Activated CD4-positive, alpha-beta memory T cell treated with anti-CD3 and anti-CD28 coated beads, Interleukin-2, amount 10 ng/mL, durations not matched to agents 7 days and 5 days (primary cell): ENCODE data around the gene PSPH. TPM values are rescaled to one million over a fixed set of nuclear protein-coding genes. Genes with fewer than 3 reads are reported as not detected.
"Not testable (repeated sequence)": the region's sequence is repeated elsewhere in the genome, so short reads cannot be mapped to it uniquely, and the experiment has no call there.

ENCODE experiments used
- CTCF ChIA-PET: fragments of 350-600 bp; sonication (Branson Sonifier 250); formaldehyde crosslinking; loops from one replicate; lab custom pipeline; 2021; ENCODE audit warnings: antibody characterized with exemption, inconsistent platforms; lab: Charles Lee
- POLR2A ChIA-PET: fragments of 350-600 bp; sonication (Branson Sonifier 250); formaldehyde crosslinking; loops from one replicate; lab custom pipeline; 2021; ENCODE audit warnings: antibody characterized with exemption; lab: Charles Lee
- DNase-seq: peaks from one replicate; pipeline ENCODE4 v3.0.0-alpha.2; 2020
- H3K27ac Mint-ChIP-seq: one replicate; pipeline ENCODE4 v1.8.0; 2021; ENCODE audit warnings: mild to moderate bottlenecking, mixed read lengths
- H3K27me3 Mint-ChIP-seq: one replicate; pipeline ENCODE4 v1.8.0; 2021; ENCODE audit warnings: mixed read lengths
- H3K36me3 Mint-ChIP-seq: one replicate; pipeline ENCODE4 v1.8.0; 2021; ENCODE audit warnings: low read depth, mixed read lengths
- H3K4me1 Mint-ChIP-seq: one replicate; pipeline ENCODE4 v1.8.0; 2021; ENCODE audit warnings: mixed read lengths
- H3K4me3 Mint-ChIP-seq: one replicate; pipeline ENCODE4 v1.8.0; 2021; ENCODE audit warnings: mild to moderate bottlenecking, mixed read lengths
- H3K9me3 Mint-ChIP-seq: one replicate; pipeline ENCODE4 v1.8.0; 2021; ENCODE audit warnings: mixed read lengths
- total RNA-seq, 2 experiments: library from RNA; stranded (reverse); gene quantifications; one replicate each; pipeline ENCODE4 v1.2.3, GENCODE V29; 2021

The PSPH gene
- total RNA-seq, 2 experiments from 2014 or later = 12.0 to 13.7 TPM

GRCh38 chr7:56080726-56081435, 29.6 kb upstream of the PSPH start:
- H3K4me3 Mint-ChIP-seq, H3K9me3 Mint-ChIP-seq, POLR2A ChIA-PET, H3K4me1 Mint-ChIP-seq, DNase-seq, CTCF ChIA-PET, H3K27me3 Mint-ChIP-seq, H3K27ac Mint-ChIP-seq: not testable (repeated sequence)
- H3K36me3 Mint-ChIP-seq = peaks cover 30% of the 10 kb centered on the region

GRCh38 chr7:56079450-56080185, 28.4 kb upstream of the PSPH start:
- ChIA-PET POLR2A (no interaction called here), CTCF (no interaction called here)
- no peak for DNase-seq
- no peaks in the 10 kb centered on the region for H3K4me1 Mint-ChIP-seq
- no peaks in the 10 kb centered on the region for H3K9me3 Mint-ChIP-seq
- peaks cover 30% of the 10 kb centered on the region for H3K36me3 Mint-ChIP-seq
- H3K27me3 Mint-ChIP-seq = no peaks in the 10 kb centered on the region
- H3K27ac Mint-ChIP-seq = no peak overlapping the region
- no peak overlapping the region for H3K4me3 Mint-ChIP-seq

- POLR2A ChIA-PET = interaction anchor here (1.1 to 1.4 kb wide), 2 partner anchors 11 to 28 kb away, joined by 3 to 6 read pairs; partner anchors contain the start of gene CHCHD2
- no peak overlapping the region for H3K27ac Mint-ChIP-seq
- no peaks in the 10 kb centered on the region for H3K9me3 Mint-ChIP-seq
- peaks cover 2% of the 10 kb centered on the region for H3K4me1 Mint-ChIP-seq
- H3K4me3 Mint-ChIP-seq = no peak overlapping the region
- no peak for DNase-seq
- CTCF ChIA-PET = interaction anchor here (1.1 kb wide), 1 partner anchor 14 kb away, joined by 4 read pairs; the partner anchor contains the start of gene SUMF2
- no peaks in the 10 kb centered on the region for H3K27me3 Mint-ChIP-seq
- H3K36me3 Mint-ChIP-seq = peaks cover 35% of the 10 kb centered on the region
Observed at GRCh38 chr7:56078196-56078595, 27.0 kb upstream of the PSPH start.

GRCh38 chr7:56077681-56078080, 26.4 kb upstream of the PSPH start:
- no peaks in the 10 kb centered on the region for H3K27me3 Mint-ChIP-seq
- H3K9me3 Mint-ChIP-seq = no peaks in the 10 kb centered on the region
- H3K36me3 Mint-ChIP-seq = peaks cover 40% of the 10 kb centered on the region
- POLR2A ChIA-PET = interaction anchor here (0.9 to 1.4 kb wide), 3 partner anchors 11 to 28 kb away, joined by 3 to 6 read pairs (median 3); partner anchors contain the start of gene CHCHD2
- DNase-seq = no peak
- H3K4me1 Mint-ChIP-seq = peaks cover 2% of the 10 kb centered on the region
- CTCF ChIA-PET = interaction anchor here (1.1 kb wide), 1 partner anchor 13 kb away, joined by 4 read pairs; the partner anchor contains the start of gene SUMF2
- no peak overlapping the region for H3K27ac Mint-ChIP-seq
- no peak overlapping the region for H3K4me3 Mint-ChIP-seq

GRCh38 chr7:56074371-56074791, 23.1 kb upstream of the PSPH start:
- Mint-ChIP-seq H3K9me3 (no peaks in the 10 kb centered on the region), H3K27ac (no peak overlapping the region), H3K27me3 (no peaks in the 10 kb centered on the region), H3K4me1 (peaks cover 2% of the 10 kb centered on the region), H3K36me3 (peaks cover 32% of the 10 kb centered on the region), H3K4me3 (no peak overlapping the region)
- CTCF ChIA-PET = interaction anchor here (0.6 to 4.1 kb wide), 20 partner anchors 8 to 481 kb away, joined by 3 to 40 read pairs (median 4); partner anchors contain the start of genes CCT6A, CHCHD2, PSPH and SUMF2
- POLR2A ChIA-PET = interaction anchor here (1.0 to 4.1 kb wide), 4 partner anchors 12 to 433 kb away, joined by 3 to 16 read pairs (median 6); partner anchors contain the start of gene CHCHD2
- peak; percentile 71 for DNase-seq

GRCh38 chr7:56066376-56066775, 15.1 kb upstream of the PSPH start:
- ChIA-PET CTCF (interaction anchor here (0.8 to 1.8 kb wide), 2 partner anchors 8 to 102 kb away, joined by 3 to 6 read pairs; partner anchors contain the start of gene NIPSNAP2), POLR2A (interaction anchor here (1.0 to 3.1 kb wide), 3 partner anchors 11 to 40 kb away, joined by 3 to 40 read pairs (median 33); partner anchors contain the start of genes CCT6A, CHCHD2 and PSPH)
- Mint-ChIP-seq H3K36me3 (peaks cover 45% of the 10 kb centered on the region), H3K4me1 (peaks cover 31% of the 10 kb centered on the region)
- not testable (repeated sequence) for H3K27ac Mint-ChIP-seq, H3K9me3 Mint-ChIP-seq, DNase-seq, H3K4me3 Mint-ChIP-seq, H3K27me3 Mint-ChIP-seq

GRCh38 chr7:56063882-56064625, 12.8 kb upstream of the PSPH start, which contains the start of gene SUMF2:
SUMF2 (plus strand) TSS chr7:56064286; CDS start chr7:56064312, 26 bp downstream.
- Mint-ChIP-seq H3K9me3 (no peaks in the 10 kb centered on the region), H3K4me3 (peak within 1 kb of the TSS; percentile 87), H3K27me3 (no peaks in the 10 kb centered on the region), H3K27ac (peak within 1 kb of the TSS; percentile 82), H3K36me3 (peaks cover 56% of the 10 kb centered on the region), H3K4me1 (peaks cover 43% of the 10 kb centered on the region)
- ChIA-PET CTCF (interaction anchor here (0.6 to 2.2 kb wide), 8 partner anchors 10 to 63 kb away, joined by 3 to 33 read pairs (median 6); partner anchors contain the start of genes CCT6A, CHCHD2 and PSPH), POLR2A (interaction anchor here (0.6 to 3.1 kb wide), 16 partner anchors 8 to 1305 kb away, joined by 3 to 40 read pairs (median 4); partner anchors contain the start of genes CCT6A, CHCHD2, NIPSNAP2 and PSPH)
- peak; percentile 89 for DNase-seq

GRCh38 chr7:56063500-56063881, 12.2 kb upstream of the PSPH start:
- peaks cover 45% of the 10 kb centered on the region for H3K4me1 Mint-ChIP-seq
- peaks cover 59% of the 10 kb centered on the region for H3K36me3 Mint-ChIP-seq
- DNase-seq = no peak
- ChIA-PET POLR2A (interaction anchor here (0.6 to 3.1 kb wide), 8 partner anchors 10 to 97 kb away, joined by 3 to 40 read pairs (median 6); partner anchors contain the start of genes CCT6A, CHCHD2 and PSPH), CTCF (interaction anchor here (0.6 to 2.2 kb wide), 2 partner anchors 9 to 57 kb away, joined by 3 to 9 read pairs; no protein-coding TSS in a partner anchor)
- peak overlapping the region; percentile 82 for H3K27ac Mint-ChIP-seq
- H3K9me3 Mint-ChIP-seq = no peaks in the 10 kb centered on the region
- H3K4me3 Mint-ChIP-seq = peak overlapping the region; percentile 87
- no peaks in the 10 kb centered on the region for H3K27me3 Mint-ChIP-seq

- ChIA-PET CTCF (interaction anchor here (0.8 to 1.3 kb wide), 4 partner anchors 9 to 696 kb away, joined by 3 to 5 read pairs (median 3); partner anchors contain the start of genes CCT6A, NIPSNAP2 and PSPH), POLR2A (interaction anchor here (0.7 to 3.1 kb wide), 4 partner anchors 9 to 44 kb away, joined by 3 to 18 read pairs (median 6); partner anchors contain the start of genes CCT6A, CHCHD2 and PSPH)
- H3K27ac Mint-ChIP-seq = peak overlapping the region; percentile 76
- no peaks in the 10 kb centered on the region for H3K27me3 Mint-ChIP-seq
- peaks cover 65% of the 10 kb centered on the region for H3K36me3 Mint-ChIP-seq
- H3K4me1 Mint-ChIP-seq = peaks cover 52% of the 10 kb centered on the region
- no peak for DNase-seq
- H3K9me3 Mint-ChIP-seq = no peaks in the 10 kb centered on the region
- H3K4me3 Mint-ChIP-seq = no peak overlapping the region
Observed at GRCh38 chr7:56062382-56062781, 11.1 kb upstream of the PSPH start.

GRCh38 chr7:56053993-56054392, 2.7 kb upstream of the PSPH start:
- Mint-ChIP-seq H3K9me3 (no peaks in the 10 kb centered on the region), H3K27ac (no peak overlapping the region), H3K4me1 (peaks cover 60% of the 10 kb centered on the region), H3K4me3 (no peak overlapping the region), H3K36me3 (peaks cover 58% of the 10 kb centered on the region), H3K27me3 (no peaks in the 10 kb centered on the region)
- POLR2A ChIA-PET = interaction anchor here (0.9 to 3.5 kb wide), 5 partner anchors 9 to 89 kb away, joined by 3 to 16 read pairs (median 5); partner anchors contain the start of gene SUMF2
- no peak for DNase-seq
- CTCF ChIA-PET = interaction anchor here (0.8 to 1.4 kb wide), 5 partner anchors 8 to 52 kb away, joined by 3 to 9 read pairs (median 3); partner anchors contain the start of genes CHCHD2 and SUMF2

GRCh38 chr7:56053379-56053778, 2.1 kb upstream of the PSPH start:
- H3K27ac Mint-ChIP-seq = no peak overlapping the region
- no peaks in the 10 kb centered on the region for H3K27me3 Mint-ChIP-seq
- H3K36me3 Mint-ChIP-seq = peaks cover 52% of the 10 kb centered on the region
- POLR2A ChIA-PET = interaction anchor here (0.9 to 3.5 kb wide), 5 partner anchors 9 to 88 kb away, joined by 3 to 16 read pairs (median 5); partner anchors contain the start of gene SUMF2
- DNase-seq = no peak
- H3K9me3 Mint-ChIP-seq = no peaks in the 10 kb centered on the region
- H3K4me3 Mint-ChIP-seq = peak overlapping the region; percentile 17
- CTCF ChIA-PET = interaction anchor here (0.8 to 1.4 kb wide), 4 partner anchors 9 to 53 kb away, joined by 3 to 9 read pairs (median 3); partner anchors contain the start of genes CHCHD2 and SUMF2
- H3K4me1 Mint-ChIP-seq = peaks cover 56% of the 10 kb centered on the region
